Endothelial cell (in vitro differentiated cells): ENCODE results near the gene RELN. TPM values are rescaled to one million over a fixed set of nuclear protein-coding genes. Genes with fewer than 3 reads are reported as not detected.

Source experiments
- DNase-seq: peaks from one replicate; pipeline ENCODE4 v3.0.0; 2021; ENCODE audit warnings: low spot score
- H3K27ac Mint-ChIP-seq: one replicate; pipeline ENCODE4 v1.8.0; 2021; ENCODE audit warnings: mixed read lengths, inconsistent platforms; ENCODE audit not compliant: unreplicated experiment
- H3K27me3 Mint-ChIP-seq: one replicate; pipeline ENCODE4 v1.8.0; 2021; ENCODE audit warnings: mild to moderate bottlenecking, moderate library complexity, mixed read lengths, inconsistent platforms; ENCODE audit not compliant: unreplicated experiment
- H3K36me3 Mint-ChIP-seq: one replicate; pipeline ENCODE4 v1.8.0; 2021; ENCODE audit warnings: mild to moderate bottlenecking, low read depth, mixed read lengths, inconsistent platforms; ENCODE audit not compliant: unreplicated experiment
- H3K4me1 Mint-ChIP-seq: one replicate; pipeline ENCODE4 v1.8.0; 2021; ENCODE audit warnings: mild to moderate bottlenecking, mixed read lengths, inconsistent platforms; ENCODE audit not compliant: unreplicated experiment
- H3K4me3 Mint-ChIP-seq: one replicate; pipeline ENCODE4 v1.8.0; 2021; ENCODE audit warnings: mild to moderate bottlenecking, mixed read lengths, inconsistent platforms; ENCODE audit not compliant: unreplicated experiment
- H3K9me3 Mint-ChIP-seq: one replicate; pipeline ENCODE4 v1.8.0; 2021; ENCODE audit warnings: mixed read lengths, inconsistent platforms; ENCODE audit not compliant: unreplicated experiment
- total RNA-seq: library from RNA; stranded (reverse); fragmentation: NEBNext Ultra II Directional; extraction: Animal tissue kit (Norgen Biotek cat#: 25700); gene quantifications from one replicate; pipeline ENCODE4 v1.2.1, GENCODE V29; 2021; ENCODE audit not compliant: unreplicated experiment
- TF ChIP-seq, protein P1 (sequence below): fragments of 200-600 bp; sonication (generic); IDR thresholded peaks from one replicate; pipeline ENCODE4 v1.5.0; 2021; ENCODE audit warnings: antibody characterized with exemption; ENCODE audit not compliant: unreplicated experiment

RELN gene
- total RNA-seq, 1 donor from 2014 or later: 2.3 TPM

DNA sequence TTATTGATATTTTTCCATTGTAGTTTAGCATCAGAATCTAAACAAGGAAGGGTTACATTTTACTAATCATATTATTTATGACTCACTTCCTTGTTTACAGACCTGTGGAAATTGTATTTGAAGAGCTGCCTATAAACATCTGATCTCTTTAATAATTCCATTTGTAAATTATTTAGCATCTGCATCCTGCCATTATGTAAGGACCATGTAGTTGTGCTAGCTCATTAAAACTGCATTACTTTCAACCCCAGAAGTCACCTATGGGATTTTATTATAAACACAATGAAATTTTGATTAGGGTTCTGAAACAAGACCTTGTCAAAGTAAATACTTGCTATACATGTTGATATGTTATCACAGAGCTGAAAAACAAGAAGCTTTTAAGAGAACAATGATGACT lies 396.6 kb downstream of the RELN start:
- H3K9me3 Mint-ChIP-seq: no peaks in the 10 kb centered on the region
- no peak overlapping the region for H3K4me3 Mint-ChIP-seq
- no peak for DNase-seq
- H3K27ac Mint-ChIP-seq: no peak overlapping the region
- H3K4me1 Mint-ChIP-seq: no peaks in the 10 kb centered on the region
- no peaks in the 10 kb centered on the region for H3K27me3 Mint-ChIP-seq
- H3K36me3 Mint-ChIP-seq: no peaks in the 10 kb centered on the region
- TF ChIP-seq, protein P1, sequence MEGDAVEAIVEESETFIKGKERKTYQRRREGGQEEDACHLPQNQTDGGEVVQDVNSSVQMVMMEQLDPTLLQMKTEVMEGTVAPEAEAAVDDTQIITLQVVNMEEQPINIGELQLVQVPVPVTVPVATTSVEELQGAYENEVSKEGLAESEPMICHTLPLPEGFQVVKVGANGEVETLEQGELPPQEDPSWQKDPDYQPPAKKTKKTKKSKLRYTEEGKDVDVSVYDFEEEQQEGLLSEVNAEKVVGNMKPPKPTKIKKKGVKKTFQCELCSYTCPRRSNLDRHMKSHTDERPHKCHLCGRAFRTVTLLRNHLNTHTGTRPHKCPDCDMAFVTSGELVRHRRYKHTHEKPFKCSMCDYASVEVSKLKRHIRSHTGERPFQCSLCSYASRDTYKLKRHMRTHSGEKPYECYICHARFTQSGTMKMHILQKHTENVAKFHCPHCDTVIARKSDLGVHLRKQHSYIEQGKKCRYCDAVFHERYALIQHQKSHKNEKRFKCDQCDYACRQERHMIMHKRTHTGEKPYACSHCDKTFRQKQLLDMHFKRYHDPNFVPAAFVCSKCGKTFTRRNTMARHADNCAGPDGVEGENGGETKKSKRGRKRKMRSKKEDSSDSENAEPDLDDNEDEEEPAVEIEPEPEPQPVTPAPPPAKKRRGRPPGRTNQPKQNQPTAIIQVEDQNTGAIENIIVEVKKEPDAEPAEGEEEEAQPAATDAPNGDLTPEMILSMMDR: no peak

DNA sequence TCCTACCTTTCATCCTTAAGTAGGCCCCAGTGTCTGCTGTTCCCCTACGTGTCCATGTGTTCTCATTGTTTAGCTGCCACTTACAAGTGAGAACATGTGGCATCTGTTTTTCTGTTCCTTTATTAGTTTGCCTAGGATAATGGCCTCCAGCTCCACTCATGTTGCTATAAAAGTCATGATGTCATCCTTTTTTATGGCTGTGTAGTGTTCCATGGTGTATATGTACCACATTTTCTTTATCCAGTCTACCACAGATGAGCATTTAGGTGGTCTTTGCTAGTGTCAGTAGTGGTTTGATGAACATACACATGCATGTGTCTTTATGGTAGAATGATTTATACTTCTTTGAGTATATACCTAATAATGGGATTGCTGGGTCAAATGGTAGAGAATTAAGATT lies 397.3 kb downstream of the RELN start:
- no peak overlapping the region for H3K4me3 Mint-ChIP-seq

DNA sequence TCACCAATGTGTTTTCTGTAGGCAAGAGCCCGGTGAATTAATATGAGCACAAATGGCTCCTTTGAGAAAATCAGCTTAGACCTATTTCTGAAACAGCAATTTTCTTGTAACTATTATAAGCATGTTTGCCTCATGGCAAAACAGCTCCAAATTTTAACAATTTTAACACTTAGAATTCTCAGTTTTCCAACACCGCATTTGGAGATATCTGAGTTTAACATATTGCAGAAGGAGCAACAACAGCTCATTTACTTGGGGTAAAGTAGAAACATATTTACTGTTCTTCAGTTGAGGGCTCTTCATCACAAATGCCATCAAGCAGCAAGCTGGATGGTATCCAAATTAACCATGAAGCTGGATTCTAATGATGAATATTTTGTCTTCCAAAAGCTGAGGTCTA lies 409.4 kb downstream of the RELN start:
- Mint-ChIP-seq H3K9me3 (no peaks in the 10 kb centered on the region), H3K27me3 (no peaks in the 10 kb centered on the region), H3K36me3 (no peaks in the 10 kb centered on the region), H3K4me1 (no peaks in the 10 kb centered on the region), H3K4me3 (no peak overlapping the region), H3K27ac (no peak overlapping the region)
- TF ChIP-seq, protein P1: no peak
- DNase-seq: no peak

More for the DNA sequence above, 397.3 kb downstream of the RELN start:
- Mint-ChIP-seq H3K36me3 (no peaks in the 10 kb centered on the region), H3K4me1 (no peaks in the 10 kb centered on the region), H3K9me3 (no peaks in the 10 kb centered on the region), H3K27me3 (no peaks in the 10 kb centered on the region), H3K27ac (no peak overlapping the region)
- TF ChIP-seq, protein P1: no peak
- no peak for DNase-seq

DNA sequence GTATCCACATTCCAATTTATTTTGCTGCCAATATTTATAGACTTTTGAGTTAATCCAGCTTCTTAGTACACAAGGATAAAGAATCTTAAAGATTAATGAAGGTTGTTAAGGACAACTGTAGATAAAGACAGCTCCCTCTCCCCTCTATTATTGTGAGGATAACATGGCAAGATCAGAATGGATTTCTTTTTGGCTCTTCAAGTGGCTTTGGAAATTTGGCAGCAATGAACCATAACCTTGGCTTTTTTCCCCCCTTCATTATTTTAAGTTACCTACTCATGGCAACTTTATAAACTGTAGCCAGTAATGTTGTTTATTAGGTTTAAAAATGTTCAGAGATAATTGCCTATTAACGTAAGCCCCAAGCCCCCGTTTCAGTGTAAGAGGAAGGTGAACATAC lies 412.4 kb downstream of the RELN start:
- TF ChIP-seq, protein P1: no peak
- H3K36me3 Mint-ChIP-seq: no peaks in the 10 kb centered on the region
- no peaks in the 10 kb centered on the region for H3K27me3 Mint-ChIP-seq
- no peaks in the 10 kb centered on the region for H3K9me3 Mint-ChIP-seq
- H3K27ac Mint-ChIP-seq: no peak overlapping the region
- no peak overlapping the region for H3K4me3 Mint-ChIP-seq
- no peaks in the 10 kb centered on the region for H3K4me1 Mint-ChIP-seq
- DNase-seq: no peak

DNA sequence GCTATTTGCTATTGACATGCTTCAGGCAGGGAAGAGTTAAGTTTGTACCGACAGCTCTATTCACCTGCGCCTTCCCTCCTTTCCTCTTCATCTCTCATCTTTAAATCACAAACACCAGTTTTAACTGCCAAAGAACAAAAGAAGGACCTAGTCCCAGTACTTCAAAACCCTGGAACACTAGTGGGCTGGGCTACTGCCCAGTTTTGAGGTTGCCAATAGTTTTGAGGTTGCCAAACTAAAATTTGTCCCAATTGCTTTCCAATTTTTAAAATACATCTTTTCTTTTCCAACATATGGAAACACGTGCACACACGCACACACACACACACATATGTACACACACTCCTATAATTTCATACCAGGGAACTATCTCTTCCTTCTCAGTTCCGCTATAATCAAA lies 412.8 kb downstream of the RELN start:
- no peak overlapping the region for H3K4me3 Mint-ChIP-seq
- DNase-seq: no peak
- H3K36me3 Mint-ChIP-seq: no peaks in the 10 kb centered on the region
- TF ChIP-seq, protein P1: no peak
- no peaks in the 10 kb centered on the region for H3K9me3 Mint-ChIP-seq
- H3K27me3 Mint-ChIP-seq: no peaks in the 10 kb centered on the region
- no peaks in the 10 kb centered on the region for H3K4me1 Mint-ChIP-seq
- no peak overlapping the region for H3K27ac Mint-ChIP-seq
